ENCODE data around the gene RBM47. TPM values are rescaled to one million over a fixed set of nuclear protein-coding genes. Genes with fewer than 3 reads are reported as not detected.

RBM47 gene
- total RNA-seq, 1 donor = 0.72 TPM

DNA sequence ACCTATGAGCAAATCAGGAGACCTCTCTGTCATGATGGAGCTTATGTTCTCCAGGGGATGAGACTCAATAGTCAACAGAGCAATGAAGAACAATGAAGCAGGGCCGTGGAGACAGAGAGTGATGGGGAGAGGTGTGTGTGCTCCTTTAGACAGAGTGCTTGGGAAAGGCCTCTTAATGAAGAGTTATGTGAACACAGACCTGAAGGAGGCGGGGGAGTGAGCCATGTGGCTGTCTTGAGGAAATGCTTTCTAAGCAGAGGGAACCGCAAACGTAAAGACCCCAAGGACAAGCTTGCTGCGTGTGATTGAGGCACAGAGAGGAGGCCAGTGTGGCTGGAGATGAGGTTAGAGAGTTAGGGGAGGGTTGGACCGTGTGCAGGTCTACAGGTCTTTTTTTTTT, 241.4 kb downstream of the RBM47 start:
- no peak overlapping the region for H3K4me3 ChIP-seq (ENCODE audit: low read depth, low read length)
- TF ChIP-seq, protein P1, sequence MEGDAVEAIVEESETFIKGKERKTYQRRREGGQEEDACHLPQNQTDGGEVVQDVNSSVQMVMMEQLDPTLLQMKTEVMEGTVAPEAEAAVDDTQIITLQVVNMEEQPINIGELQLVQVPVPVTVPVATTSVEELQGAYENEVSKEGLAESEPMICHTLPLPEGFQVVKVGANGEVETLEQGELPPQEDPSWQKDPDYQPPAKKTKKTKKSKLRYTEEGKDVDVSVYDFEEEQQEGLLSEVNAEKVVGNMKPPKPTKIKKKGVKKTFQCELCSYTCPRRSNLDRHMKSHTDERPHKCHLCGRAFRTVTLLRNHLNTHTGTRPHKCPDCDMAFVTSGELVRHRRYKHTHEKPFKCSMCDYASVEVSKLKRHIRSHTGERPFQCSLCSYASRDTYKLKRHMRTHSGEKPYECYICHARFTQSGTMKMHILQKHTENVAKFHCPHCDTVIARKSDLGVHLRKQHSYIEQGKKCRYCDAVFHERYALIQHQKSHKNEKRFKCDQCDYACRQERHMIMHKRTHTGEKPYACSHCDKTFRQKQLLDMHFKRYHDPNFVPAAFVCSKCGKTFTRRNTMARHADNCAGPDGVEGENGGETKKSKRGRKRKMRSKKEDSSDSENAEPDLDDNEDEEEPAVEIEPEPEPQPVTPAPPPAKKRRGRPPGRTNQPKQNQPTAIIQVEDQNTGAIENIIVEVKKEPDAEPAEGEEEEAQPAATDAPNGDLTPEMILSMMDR (IDR thresholded peaks at IDR 0.05; ENCODE audit: insufficient read depth, low read length) = no peak
- no peak for DNase-seq (ENCODE audit: low read depth)

DNA sequence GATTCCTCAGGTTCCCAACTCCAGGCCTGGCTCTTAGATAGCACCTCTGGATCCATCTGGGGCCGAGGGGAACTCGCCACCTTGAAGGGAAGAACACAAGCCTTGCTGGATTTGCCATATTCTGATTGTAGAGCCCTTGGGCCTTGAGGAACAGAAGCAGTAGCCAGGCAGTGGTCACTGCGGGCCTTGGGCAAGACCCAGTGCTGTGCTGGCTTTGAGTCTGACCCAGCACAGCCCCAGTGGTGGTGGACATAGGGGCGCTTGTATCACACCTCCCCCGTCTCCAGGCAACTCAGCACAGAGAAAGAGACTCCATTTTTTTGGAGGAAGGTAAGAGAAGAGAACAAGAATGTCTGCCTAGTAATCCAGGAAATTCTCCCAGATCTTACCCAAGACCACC, 249.0 kb downstream of the RBM47 start:
- no peak for DNase-seq (ENCODE audit: low read depth)
- TF ChIP-seq, protein P1 (IDR thresholded peaks at IDR 0.05; ENCODE audit: insufficient read depth, low read length) = no peak
- H3K4me3 ChIP-seq (ENCODE audit: low read depth, low read length) = no peak overlapping the region

DNA sequence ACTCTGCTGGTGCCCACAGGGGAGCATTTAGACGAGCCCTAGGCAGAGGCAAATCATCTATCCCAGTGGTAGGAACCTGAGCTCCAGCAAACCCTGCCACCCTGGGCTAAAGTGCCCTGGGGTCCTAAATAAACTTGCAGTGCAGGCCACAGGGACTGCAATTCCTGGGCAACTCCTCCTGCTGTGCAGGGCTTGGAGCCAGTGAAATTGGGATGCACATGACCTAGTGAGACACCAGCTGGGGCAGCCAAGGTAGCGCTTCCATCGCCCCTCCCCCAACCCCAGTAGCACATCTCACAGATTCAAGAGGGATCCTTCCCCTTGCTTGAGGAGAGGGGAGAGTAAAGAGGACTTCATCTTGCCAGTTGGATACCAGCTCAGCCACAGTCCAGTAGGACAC, 250.4 kb downstream of the RBM47 start:
- TF ChIP-seq, protein P1 (IDR thresholded peaks at IDR 0.05; ENCODE audit: insufficient read depth, low read length) = no peak
- DNase-seq (ENCODE audit: low read depth) = no peak
- no peak overlapping the region for H3K4me3 ChIP-seq (ENCODE audit: low read depth, low read length)

DNA sequence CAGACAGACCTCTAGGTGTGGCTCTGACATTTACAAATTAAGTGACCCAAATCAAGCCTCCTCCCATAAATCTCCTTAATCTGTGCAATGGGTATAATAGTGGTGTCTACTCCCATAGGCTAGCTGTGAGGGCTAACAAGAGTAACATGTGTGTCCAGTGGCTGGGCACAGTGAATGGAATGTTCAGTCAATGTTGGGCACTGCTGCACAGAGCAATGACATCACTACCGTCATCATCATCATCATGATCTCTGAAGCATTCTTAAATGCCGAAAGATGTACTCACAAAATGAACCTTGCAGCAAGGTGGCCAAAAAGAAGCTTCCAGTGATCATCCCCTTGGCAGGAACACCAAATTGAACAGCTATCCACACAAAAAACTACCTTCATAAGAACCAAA, 251.0 kb downstream of the RBM47 start:
- TF ChIP-seq, protein P1 (IDR thresholded peaks at IDR 0.05; ENCODE audit: insufficient read depth, low read length) = no peak
- DNase-seq (ENCODE audit: low read depth) = no peak
- no peak overlapping the region for H3K4me3 ChIP-seq (ENCODE audit: low read depth, low read length)

DNA sequence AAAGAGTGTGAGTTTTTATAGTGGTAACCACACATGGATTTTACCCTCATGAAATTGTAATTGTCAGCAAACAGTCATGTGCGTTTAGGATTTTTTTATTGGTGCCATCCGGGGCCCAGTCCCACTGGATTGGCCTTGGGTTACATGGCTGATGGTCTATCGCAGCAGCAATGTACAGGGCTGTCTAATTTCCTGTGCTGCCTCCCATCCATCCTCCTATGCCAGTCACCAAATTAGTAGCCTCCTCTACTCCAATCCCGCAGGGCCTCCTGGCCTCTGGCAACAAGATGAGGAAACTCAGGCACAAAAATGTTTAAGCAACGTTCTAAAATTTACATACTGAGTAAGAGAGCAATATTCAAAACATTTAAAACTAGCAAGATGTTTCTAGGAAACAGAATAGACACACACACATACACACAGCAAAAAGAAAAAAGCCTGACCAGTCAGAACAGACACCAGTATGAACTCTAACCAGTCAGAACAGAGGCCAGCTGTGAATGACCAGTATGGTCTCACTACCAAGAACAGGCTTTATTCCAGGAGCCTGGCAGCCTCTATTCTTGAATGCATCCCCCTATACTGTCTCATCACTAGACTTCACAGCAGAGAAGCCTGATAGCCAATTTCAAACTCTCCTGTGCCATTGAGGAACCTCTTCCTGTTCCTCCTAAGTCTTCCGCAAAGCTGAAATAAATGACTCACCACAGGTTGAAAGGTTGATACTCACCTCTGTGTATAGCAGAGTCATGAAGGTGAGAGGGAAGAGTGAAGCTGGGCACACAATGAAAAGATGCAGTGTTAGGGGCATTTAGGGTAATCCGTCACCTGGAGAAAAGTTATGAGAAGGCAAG, 251.9 kb downstream of the RBM47 start:
- no peak overlapping the region for H3K4me3 ChIP-seq (ENCODE audit: low read depth, low read length)
- TF ChIP-seq, protein P1 (IDR thresholded peaks at IDR 0.05; ENCODE audit: insufficient read depth, low read length) = no peak
- no peak for DNase-seq (ENCODE audit: low read depth)

DNA sequence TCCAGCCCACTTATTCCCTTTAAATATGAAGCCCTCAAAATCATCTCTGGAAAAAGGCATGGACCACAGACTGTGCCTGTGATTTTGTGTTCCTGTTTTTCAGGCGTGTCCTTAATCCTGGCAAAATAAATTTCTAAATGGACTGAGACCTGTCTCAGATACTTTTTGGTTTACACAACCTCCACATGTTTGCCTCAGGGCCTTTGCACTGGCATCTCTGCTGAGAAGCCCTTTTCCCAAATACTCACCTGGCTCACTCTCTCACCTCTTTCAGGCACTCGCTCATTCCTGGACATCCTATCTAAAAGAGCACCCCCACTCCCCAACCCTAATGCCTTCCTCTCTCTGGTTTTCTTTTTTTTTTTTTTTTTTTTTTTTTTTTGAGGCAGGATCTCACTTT, 254.0 kb downstream of the RBM47 start:
- H3K4me3 ChIP-seq (ENCODE audit: low read depth, low read length) = no peak overlapping the region
- TF ChIP-seq, protein P1 (IDR thresholded peaks at IDR 0.05; ENCODE audit: insufficient read depth, low read length) = no peak
- no peak for DNase-seq (ENCODE audit: low read depth)

Data from fibroblast of the aortic adventitia (primary cell).